ENCODE measurements around the gene FGD4. TPM values are rescaled to one million over a fixed set of nuclear protein-coding genes. Genes with fewer than 3 reads are reported as not detected.
A peak's percentile ranks its signal among the peaks of the same experiment; 100 is the strongest.

Gene FGD4
- total RNA-seq, 1 experiment from 2014 or later: 39.7 TPM

- TF ChIP-seq NFE2L1 (CRISPR knock-in tag; IDR thresholded peaks at IDR 0.05): no peak
- TF ChIP-seq SMAD3 (CRISPR knock-in tag; IDR thresholded peaks at IDR 0.05; ENCODE audit: borderline replicate concordance): no peak
- no peak for TF ChIP-seq CREB1 (CRISPR knock-in tag; IDR thresholded peaks at IDR 0.05)
These were observed 195.9 kb downstream of the FGD4 start (continued) for GRCh38 chr12:32595251-32595650.

GRCh38 chr12:32596030-32596429, 196.7 kb downstream of the FGD4 start:
- Mint-ChIP-seq H3K4me3 (no peak overlapping the region), H3K27ac (peak overlapping the region; percentile 3; the same call in 1 of the 2 replicates), H3K9me3 (peaks cover 9% of the 10 kb centered on the region), H3K27me3 (ENCODE audit: low read depth) (no peaks in the 10 kb centered on the region), H3K36me3 (peaks cover 47% of the 10 kb centered on the region), H3K4me1 (peaks cover 12% of the 10 kb centered on the region)
- DNase-seq (ENCODE audit: low spot score): no peak
- CTCF ChIA-PET: no interaction called here
- TF ChIP-seq PRDM15 (CRISPR knock-in tag; IDR thresholded peaks at IDR 0.05): no peak
- TF ChIP-seq EMX1 (CRISPR knock-in tag; IDR thresholded peaks at IDR 0.05): no peak
- TF ChIP-seq NFE2L1 (CRISPR knock-in tag; IDR thresholded peaks at IDR 0.05): no peak
- TF ChIP-seq CREB1 (CRISPR knock-in tag; IDR thresholded peaks at IDR 0.05): no peak
- TF ChIP-seq CTCF (IDR thresholded peaks at IDR 0.05): no peak
- no peak for TF ChIP-seq ARID4B (CRISPR knock-in tag; IDR thresholded peaks at IDR 0.05; ENCODE audit: borderline replicate concordance)
- TF ChIP-seq HMGXB4 (CRISPR knock-in tag; IDR thresholded peaks at IDR 0.05): no peak
- TF ChIP-seq FOXJ3 (CRISPR knock-in tag; IDR thresholded peaks at IDR 0.05; ENCODE audit: borderline replicate concordance): no peak
- no peak for TF ChIP-seq ZNF532 (CRISPR knock-in tag; IDR thresholded peaks at IDR 0.05; ENCODE audit: borderline replicate concordance)
- TF ChIP-seq MXD4 (CRISPR knock-in tag; IDR thresholded peaks at IDR 0.05; ENCODE audit: borderline replicate concordance): no peak
- no peak for TF ChIP-seq ZNF423 (CRISPR knock-in tag; IDR thresholded peaks at IDR 0.05)
- TF ChIP-seq FOXK1 (CRISPR knock-in tag; IDR thresholded peaks at IDR 0.05): no peak
- POLR2A ChIA-PET: no interaction called here
- ATAC-seq: no peak

Measured in WTC11 (cell line).